H7 (cell line): ENCODE measurements around the gene DHX58. TPM values are rescaled to one million over a fixed set of nuclear protein-coding genes. Genes with fewer than 3 reads are reported as not detected.

Experiments used
- DNase-seq: peaks from one replicate; pipeline ENCODE4 v3.0.0; 2012
- H3K27me3 ChIP-seq: 2 replicates; pipeline ENCODE4 v1.6.0; 2011; ENCODE audit warnings: mild to moderate bottlenecking, low read length; ENCODE audit not compliant: control insufficient read depth, insufficient read depth
- H3K36me3 ChIP-seq: replicated peaks from 2 replicates; pipeline ENCODE4 v1.5.1; 2011; ENCODE audit warnings: low read length; ENCODE audit not compliant: control insufficient read depth, insufficient read depth
- H3K4me3 ChIP-seq: 2 replicates; pipeline ENCODE4 v1.5.1; 2011; ENCODE audit warnings: low read depth, mild to moderate bottlenecking, control low read depth, low read length, moderate library complexity; ENCODE audit not compliant: insufficient read depth
- total RNA-seq: library from RNA; depleted of rRNA; stranded (reverse); fragments of >200 nt; shearing (Covaris generic); gene quantifications from 2 replicates; pipeline ENCODE4 v1.2.3, GENCODE V29; 2014

The DHX58 gene
- total RNA-seq, 1 experiment from 2014 or later = 1.2 TPM

GRCh38 chr17:42109086-42109485 is 3.4 kb downstream of the DHX58 start:
- H3K27me3 ChIP-seq = no peaks in the 10 kb centered on the region; the same call in 1 of the 2 replicates
- no peak overlapping the region for H3K4me3 ChIP-seq
- H3K36me3 ChIP-seq = no peaks in the 10 kb centered on the region
- no peak for DNase-seq

GRCh38 chr17:42107597-42108576 is 4.6 kb downstream of the DHX58 start:
- H3K4me3 ChIP-seq = peak overlapping the region; percentile 49
- H3K36me3 ChIP-seq = no peaks in the 10 kb centered on the region
- peak; percentile 100 for DNase-seq
- no peaks in the 10 kb centered on the region; the same call in 1 of the 2 replicates for H3K27me3 ChIP-seq

GRCh38 chr17:42107124-42107523 is 5.4 kb downstream of the DHX58 start:
- peak overlapping the region; percentile 49 for H3K4me3 ChIP-seq
- no peak for DNase-seq
- no peaks in the 10 kb centered on the region; the same call in 1 of the 2 replicates for H3K27me3 ChIP-seq
- H3K36me3 ChIP-seq = no peaks in the 10 kb centered on the region

GRCh38 chr17:42106009-42106408 is 6.5 kb downstream of the DHX58 start:
- DNase-seq = no peak

GRCh38 chr17:42104264-42104663 is 8.2 kb downstream of the DHX58 start:
- Histone ChIP-seq H3K36me3 (no peaks in the 10 kb centered on the region), H3K4me3 (no peak overlapping the region)
- no peak for DNase-seq

More at GRCh38 chr17:42106009-42106408, 6.5 kb downstream of the DHX58 start:
- Histone ChIP-seq H3K36me3 (no peaks in the 10 kb centered on the region), H3K27me3 (no peaks in the 10 kb centered on the region; the same call in 1 of the 2 replicates), H3K4me3 (no peak overlapping the region)

GRCh38 chr17:42103221-42103954 is 9.1 kb downstream of the DHX58 start:
- Histone ChIP-seq H3K27me3 (peaks cover 4% of the 10 kb centered on the region), H3K36me3 (no peaks in the 10 kb centered on the region), H3K4me3 (no peak overlapping the region)
- DNase-seq = no peak

More at GRCh38 chr17:42104264-42104663, 8.2 kb downstream of the DHX58 start:
- H3K27me3 ChIP-seq = no peaks in the 10 kb centered on the region; the same call in 1 of the 2 replicates

GRCh38 chr17:42101513-42102292 is 10.8 kb downstream of the DHX58 start:
- Histone ChIP-seq H3K27me3 (peaks cover 20% of the 10 kb centered on the region), H3K4me3 (no peak overlapping the region), H3K36me3 (no peaks in the 10 kb centered on the region)
- DNase-seq = peak; percentile 94

GRCh38 chr17:42098730-42099399 is 13.6 kb downstream of the DHX58 start:
- peak; percentile 73 for DNase-seq
- peak overlapping the region; percentile 34; the same call in 1 of the 2 replicates for H3K4me3 ChIP-seq
- H3K27me3 ChIP-seq = peaks cover 20% of the 10 kb centered on the region

GRCh38 chr17:42097691-42098631 is 14.6 kb downstream of the DHX58 start, which contains the start of gene ZNF385C:
TSS of gene ZNF385C (minus strand) at chr17:42098473. CDS start at chr17:42063056, 35,417 bp downstream.
- peak; percentile 96 for DNase-seq
- Histone ChIP-seq H3K4me3 (peak within 1 kb of the TSS; percentile 34; the same call in 1 of the 2 replicates), H3K27me3 (peaks cover 20% of the 10 kb centered on the region), H3K36me3 (no peaks in the 10 kb centered on the region)

More at GRCh38 chr17:42098730-42099399, 13.6 kb downstream of the DHX58 start:
- H3K36me3 ChIP-seq = no peaks in the 10 kb centered on the region

- peaks cover 20% of the 10 kb centered on the region for H3K27me3 ChIP-seq
- no peaks in the 10 kb centered on the region for H3K36me3 ChIP-seq
- no peak overlapping the region for H3K4me3 ChIP-seq
- DNase-seq = no peak
Measured at GRCh38 chr17:42096360-42097111, 16.0 kb downstream of the DHX58 start.

- Histone ChIP-seq H3K27me3 (peaks cover 20% of the 10 kb centered on the region), H3K36me3 (no peaks in the 10 kb centered on the region), H3K4me3 (no peak overlapping the region)
- DNase-seq = no peak
Measured at GRCh38 chr17:42094375-42095069, 18.0 kb downstream of the DHX58 start.

GRCh38 chr17:42092939-42093338 is 19.6 kb downstream of the DHX58 start:
- no peak for DNase-seq
- Histone ChIP-seq H3K4me3 (no peak overlapping the region), H3K27me3 (peaks cover 13% of the 10 kb centered on the region)

More at GRCh38 chr17:42092939-42093338, 19.6 kb downstream of the DHX58 start:
- H3K36me3 ChIP-seq = no peaks in the 10 kb centered on the region
